LHCN-M2 (cell line): ENCODE measurements around the gene GRAMD1B. TPM values are rescaled to one million over a fixed set of nuclear protein-coding genes. Genes with fewer than 3 reads are reported as not detected.
A peak's percentile ranks its signal among the peaks of the same experiment; 100 is the strongest.
"Not testable (repeated sequence)": the region's sequence is repeated elsewhere in the genome, so short reads cannot be mapped to it uniquely, and the experiment has no call there.

Experiments
- DNase-seq: peaks from one replicate; pipeline ENCODE4 v3.0.0-alpha.2; 2012; ENCODE audit warnings: low read depth
- total RNA-seq: library from RNA; depleted of rRNA; stranded (reverse); fragments of >200 nt; gene quantifications from 2 replicates; pipeline ENCODE4 v1.2.3, GENCODE V29; 2014

GRAMD1B gene
- total RNA-seq, 1 experiment from 2014 or later, result 4.2 TPM

- DNase-seq, result no peak
Observed at GRCh38 chr11:123443851-123444623, 14.0 kb downstream of the GRAMD1B start.

GRCh38 chr11:123448823-123449222 lies 18.8 kb downstream of the GRAMD1B start:
- DNase-seq, result no peak

- no peak for DNase-seq
Observed at GRCh38 chr11:123449436-123449835, 19.4 kb downstream of the GRAMD1B start.

GRCh38 chr11:123450623-123451022 lies 20.6 kb downstream of the GRAMD1B start:
- DNase-seq, result peak; percentile 94

- no peak for DNase-seq
Observed at GRCh38 chr11:123451183-123451781, 21.2 kb downstream of the GRAMD1B start.

- no peak for DNase-seq
Observed at GRCh38 chr11:123452794-123453193, 22.7 kb downstream of the GRAMD1B start.

GRCh38 chr11:123454060-123454651 lies 24.1 kb downstream of the GRAMD1B start:
- DNase-seq, result peak; percentile 74

- DNase-seq, result no peak
Observed at GRCh38 chr11:123454796-123455195, 24.7 kb downstream of the GRAMD1B start.

GRCh38 chr11:123456448-123456847 lies 26.4 kb downstream of the GRAMD1B start:
- DNase-seq, result not testable (repeated sequence)

GRCh38 chr11:123457187-123457770 lies 27.2 kb downstream of the GRAMD1B start:
- no peak for DNase-seq

GRCh38 chr11:123458501-123458900 lies 28.4 kb downstream of the GRAMD1B start:
- DNase-seq, result no peak

GRCh38 chr11:123460012-123460700 lies 30.1 kb downstream of the GRAMD1B start:
- DNase-seq, result no peak

GRCh38 chr11:123461164-123461563 lies 31.1 kb downstream of the GRAMD1B start:
- no peak for DNase-seq

- not testable (repeated sequence) for DNase-seq
Observed at GRCh38 chr11:123465667-123466066, 35.6 kb downstream of the GRAMD1B start.

- not testable (repeated sequence) for DNase-seq
Observed at GRCh38 chr11:123466172-123466571, 36.1 kb downstream of the GRAMD1B start.

GRCh38 chr11:123469089-123469488 lies 39.0 kb downstream of the GRAMD1B start:
- DNase-seq, result no peak

- DNase-seq, result no peak
Observed at GRCh38 chr11:123469586-123469985, 39.5 kb downstream of the GRAMD1B start.

- DNase-seq, result no peak
Observed at GRCh38 chr11:123470842-123471241, 40.8 kb downstream of the GRAMD1B start.

- DNase-seq, result no peak
Observed at GRCh38 chr11:123472236-123472935, 42.3 kb downstream of the GRAMD1B start.

- DNase-seq, result peak; percentile 83
Observed at GRCh38 chr11:123473941-123474677, 44.0 kb downstream of the GRAMD1B start.
